NCI-H446 treated with DMSO at 0.1 percent for 48 hours (cell line): ENCODE data around the gene FRY.
A peak's percentile ranks its signal among the peaks of the same experiment; 100 is the strongest.

Source experiments
- DNase-seq: peaks from one replicate; lab custom pipeline; 2025; lab: John Stamatoyannopoulos, UW

FRY gene

GRCh38 chr13:32016631-32017030, 14.9 kb upstream of the FRY start:
- no peak for DNase-seq

- DNase-seq: no peak
These were observed 14.1 kb upstream of the FRY start for GRCh38 chr13:32017474-32017873.

GRCh38 chr13:32019612-32020233, 11.9 kb upstream of the FRY start:
- DNase-seq: no peak

GRCh38 chr13:32021785-32022184, 9.8 kb upstream of the FRY start:
- no peak for DNase-seq

GRCh38 chr13:32022311-32022710, 9.3 kb upstream of the FRY start:
- DNase-seq: no peak

- DNase-seq: peak; percentile 59
These were observed 8.5 kb upstream of the FRY start for GRCh38 chr13:32023096-32023495.

- no peak for DNase-seq
These were observed 7.9 kb upstream of the FRY start for GRCh38 chr13:32023698-32024097.

- no peak for DNase-seq
These were observed 6.8 kb upstream of the FRY start for GRCh38 chr13:32024750-32025149.

GRCh38 chr13:32025730-32026129, 5.8 kb upstream of the FRY start:
- no peak for DNase-seq

- DNase-seq: no peak
These were observed 5.0 kb upstream of the FRY start for GRCh38 chr13:32026623-32027022.

GRCh38 chr13:32028711-32029110, 2.9 kb upstream of the FRY start:
- DNase-seq: no peak

- DNase-seq: no peak
These were observed 1.9 kb upstream of the FRY start for GRCh38 chr13:32029684-32030083.

GRCh38 chr13:32031815-32032370, 319 bp downstream of the FRY start:
- DNase-seq: no peak

GRCh38 chr13:32032759-32033158, 1.2 kb downstream of the FRY start:
- DNase-seq: no peak

GRCh38 chr13:32033744-32034143, 2.2 kb downstream of the FRY start:
- DNase-seq: no peak

- no peak for DNase-seq
These were observed 4.1 kb downstream of the FRY start for GRCh38 chr13:32035716-32036115.

- DNase-seq: no peak
These were observed 4.6 kb downstream of the FRY start for GRCh38 chr13:32036126-32036695.

GRCh38 chr13:32036757-32037156, 5.2 kb downstream of the FRY start:
- DNase-seq: no peak

GRCh38 chr13:32037471-32037870, 5.9 kb downstream of the FRY start:
- no peak for DNase-seq

- no peak for DNase-seq
These were observed 6.8 kb downstream of the FRY start for GRCh38 chr13:32038343-32038742.

- no peak for DNase-seq
These were observed 7.5 kb downstream of the FRY start for GRCh38 chr13:32039056-32039455.

- DNase-seq: no peak
These were observed 8.0 kb downstream of the FRY start for GRCh38 chr13:32039528-32039927.

GRCh38 chr13:32040052-32040642, 8.6 kb downstream of the FRY start:
- DNase-seq: no peak

GRCh38 chr13:32040689-32041088, 9.1 kb downstream of the FRY start:
- DNase-seq: no peak
